ENCODE data around the gene EIF3A. TPM values are rescaled to one million over a fixed set of nuclear protein-coding genes. Genes with fewer than 3 reads are reported as not detected.

EIF3A gene
- total and polyA plus RNA-seq, 9 of the 15 experiments (the other 6 are each of a cell fraction or from before 2014, with no cell fraction given): 19.6 to 163 (median 102) TPM

DNA sequence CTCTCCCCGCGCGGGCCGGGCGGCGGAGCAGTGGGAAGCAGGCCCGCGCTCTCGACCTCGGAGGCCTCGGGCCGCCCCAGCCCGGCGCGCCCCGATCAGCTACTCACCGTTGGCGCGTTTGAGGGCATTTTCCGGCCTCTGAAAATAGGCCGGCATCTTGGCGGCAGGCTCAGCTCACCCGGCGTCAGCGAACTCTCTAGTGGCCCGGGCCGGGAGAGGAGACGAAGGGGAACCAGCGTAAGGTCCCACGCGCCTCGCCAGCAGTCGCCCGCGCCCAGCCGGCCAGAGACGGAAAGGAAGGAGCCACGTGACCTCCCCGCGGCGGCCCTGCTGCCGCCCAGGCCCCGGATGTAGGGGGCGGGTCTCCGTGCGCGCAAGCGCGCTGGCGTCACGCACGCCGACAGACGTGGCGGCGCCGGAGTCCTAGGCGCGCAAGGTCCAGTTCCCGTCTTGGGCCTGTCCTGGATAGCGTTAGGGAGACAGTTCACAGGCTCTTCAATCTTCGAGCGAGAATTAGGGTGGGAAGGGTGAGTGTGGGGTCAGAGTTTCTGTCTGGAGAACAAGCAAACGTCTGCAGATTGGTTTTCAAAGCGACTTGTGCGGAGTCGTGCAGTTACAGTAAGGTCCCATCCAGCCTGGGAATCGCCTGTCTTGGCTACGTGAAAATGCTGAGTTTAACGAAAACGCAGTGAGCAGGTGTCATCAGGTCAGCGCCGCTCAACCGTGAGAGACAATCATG lies at the start of gene EIF3A (continued):
- no peak for TF ChIP-seq NUFIP1 (IDR thresholded peaks at IDR 0.05; ENCODE audit: partially characterized antibody)
- peak; percentile 95 for TF ChIP-seq NCOA6 (IDR thresholded peaks at IDR 0.05)
- TF ChIP-seq RAD51 (IDR thresholded peaks at IDR 0.05; ENCODE audit: borderline replicate concordance, low read depth): peak; percentile 94
- 0 out of 2 replicates have a peak, but pooled peaks have one; percentile 43 for TF ChIP-seq MTA1 (IDR thresholded peaks at IDR 0.05; ENCODE audit: borderline replicate concordance)
- peak; percentile 82 for TF ChIP-seq KDM5B (IDR thresholded peaks at IDR 0.05; ENCODE audit: insufficient replicate concordance, low read depth, low read length)
- no peak for TF ChIP-seq ATF1 (CRISPR knock-in tag; IDR thresholded peaks at IDR 0.05)
- TF ChIP-seq ATF1 (tag; IDR thresholded peaks at IDR 0.05): peak; percentile 87
- TF ChIP-seq POLR2B (IDR thresholded peaks at IDR 0.05; ENCODE audit: low read depth, partially characterized antibody): peak; percentile 97
- 0 out of 2 replicates have a peak, but pooled peaks have one; percentile 20 for TF ChIP-seq ZNF41 (CRISPR knock-in tag; conservative IDR thresholded peaks at IDR 0.05)
- TF ChIP-seq, protein P1, sequence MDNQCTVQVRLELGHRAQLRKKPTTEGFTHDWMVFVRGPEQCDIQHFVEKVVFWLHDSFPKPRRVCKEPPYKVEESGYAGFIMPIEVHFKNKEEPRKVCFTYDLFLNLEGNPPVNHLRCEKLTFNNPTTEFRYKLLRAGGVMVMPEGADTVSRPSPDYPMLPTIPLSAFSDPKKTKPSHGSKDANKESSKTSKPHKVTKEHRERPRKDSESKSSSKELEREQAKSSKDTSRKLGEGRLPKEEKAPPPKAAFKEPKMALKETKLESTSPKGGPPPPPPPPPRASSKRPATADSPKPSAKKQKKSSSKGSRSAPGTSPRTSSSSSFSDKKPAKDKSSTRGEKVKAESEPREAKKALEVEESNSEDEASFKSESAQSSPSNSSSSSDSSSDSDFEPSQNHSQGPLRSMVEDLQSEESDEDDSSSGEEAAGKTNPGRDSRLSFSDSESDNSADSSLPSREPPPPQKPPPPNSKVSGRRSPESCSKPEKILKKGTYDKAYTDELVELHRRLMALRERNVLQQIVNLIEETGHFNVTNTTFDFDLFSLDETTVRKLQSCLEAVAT (IDR thresholded peaks at IDR 0.05): 0 out of 4 replicates have a peak, but pooled peaks have one; percentile 18 to 66
- TF ChIP-seq, protein P2, sequence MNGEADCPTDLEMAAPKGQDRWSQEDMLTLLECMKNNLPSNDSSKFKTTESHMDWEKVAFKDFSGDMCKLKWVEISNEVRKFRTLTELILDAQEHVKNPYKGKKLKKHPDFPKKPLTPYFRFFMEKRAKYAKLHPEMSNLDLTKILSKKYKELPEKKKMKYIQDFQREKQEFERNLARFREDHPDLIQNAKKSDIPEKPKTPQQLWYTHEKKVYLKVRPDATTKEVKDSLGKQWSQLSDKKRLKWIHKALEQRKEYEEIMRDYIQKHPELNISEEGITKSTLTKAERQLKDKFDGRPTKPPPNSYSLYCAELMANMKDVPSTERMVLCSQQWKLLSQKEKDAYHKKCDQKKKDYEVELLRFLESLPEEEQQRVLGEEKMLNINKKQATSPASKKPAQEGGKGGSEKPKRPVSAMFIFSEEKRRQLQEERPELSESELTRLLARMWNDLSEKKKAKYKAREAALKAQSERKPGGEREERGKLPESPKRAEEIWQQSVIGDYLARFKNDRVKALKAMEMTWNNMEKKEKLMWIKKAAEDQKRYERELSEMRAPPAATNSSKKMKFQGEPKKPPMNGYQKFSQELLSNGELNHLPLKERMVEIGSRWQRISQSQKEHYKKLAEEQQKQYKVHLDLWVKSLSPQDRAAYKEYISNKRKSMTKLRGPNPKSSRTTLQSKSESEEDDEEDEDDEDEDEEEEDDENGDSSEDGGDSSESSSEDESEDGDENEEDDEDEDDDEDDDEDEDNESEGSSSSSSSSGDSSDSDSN (IDR thresholded peaks at IDR 0.05; ENCODE audit: borderline replicate concordance in 1 of 2, low read depth in 2 of 2, low read length in 2 of 2): peak in 1 of 2 experiments; percentile 26; a peak in 1 of 4 replicates
- TF ChIP-seq PHF8 (IDR thresholded peaks at IDR 0.05; ENCODE audit: borderline replicate concordance, low read length): peak; percentile 81; the same call in 1 of the 2 replicates
- no peak for TF ChIP-seq CBX5 (IDR thresholded peaks at IDR 0.05; ENCODE audit: borderline replicate concordance, low read depth)
- TF ChIP-seq, protein P3, sequence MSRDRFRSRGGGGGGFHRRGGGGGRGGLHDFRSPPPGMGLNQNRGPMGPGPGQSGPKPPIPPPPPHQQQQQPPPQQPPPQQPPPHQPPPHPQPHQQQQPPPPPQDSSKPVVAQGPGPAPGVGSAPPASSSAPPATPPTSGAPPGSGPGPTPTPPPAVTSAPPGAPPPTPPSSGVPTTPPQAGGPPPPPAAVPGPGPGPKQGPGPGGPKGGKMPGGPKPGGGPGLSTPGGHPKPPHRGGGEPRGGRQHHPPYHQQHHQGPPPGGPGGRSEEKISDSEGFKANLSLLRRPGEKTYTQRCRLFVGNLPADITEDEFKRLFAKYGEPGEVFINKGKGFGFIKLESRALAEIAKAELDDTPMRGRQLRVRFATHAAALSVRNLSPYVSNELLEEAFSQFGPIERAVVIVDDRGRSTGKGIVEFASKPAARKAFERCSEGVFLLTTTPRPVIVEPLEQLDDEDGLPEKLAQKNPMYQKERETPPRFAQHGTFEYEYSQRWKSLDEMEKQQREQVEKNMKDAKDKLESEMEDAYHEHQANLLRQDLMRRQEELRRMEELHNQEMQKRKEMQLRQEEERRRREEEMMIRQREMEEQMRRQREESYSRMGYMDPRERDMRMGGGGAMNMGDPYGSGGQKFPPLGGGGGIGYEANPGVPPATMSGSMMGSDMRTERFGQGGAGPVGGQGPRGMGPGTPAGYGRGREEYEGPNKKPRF (IDR thresholded peaks at IDR 0.05; ENCODE audit: low read depth, low read length): no peak
- peak; percentile 92 for TF ChIP-seq ZFX (CRISPR knock-in tag; IDR thresholded peaks at IDR 0.05)
- TF ChIP-seq, protein P4, sequence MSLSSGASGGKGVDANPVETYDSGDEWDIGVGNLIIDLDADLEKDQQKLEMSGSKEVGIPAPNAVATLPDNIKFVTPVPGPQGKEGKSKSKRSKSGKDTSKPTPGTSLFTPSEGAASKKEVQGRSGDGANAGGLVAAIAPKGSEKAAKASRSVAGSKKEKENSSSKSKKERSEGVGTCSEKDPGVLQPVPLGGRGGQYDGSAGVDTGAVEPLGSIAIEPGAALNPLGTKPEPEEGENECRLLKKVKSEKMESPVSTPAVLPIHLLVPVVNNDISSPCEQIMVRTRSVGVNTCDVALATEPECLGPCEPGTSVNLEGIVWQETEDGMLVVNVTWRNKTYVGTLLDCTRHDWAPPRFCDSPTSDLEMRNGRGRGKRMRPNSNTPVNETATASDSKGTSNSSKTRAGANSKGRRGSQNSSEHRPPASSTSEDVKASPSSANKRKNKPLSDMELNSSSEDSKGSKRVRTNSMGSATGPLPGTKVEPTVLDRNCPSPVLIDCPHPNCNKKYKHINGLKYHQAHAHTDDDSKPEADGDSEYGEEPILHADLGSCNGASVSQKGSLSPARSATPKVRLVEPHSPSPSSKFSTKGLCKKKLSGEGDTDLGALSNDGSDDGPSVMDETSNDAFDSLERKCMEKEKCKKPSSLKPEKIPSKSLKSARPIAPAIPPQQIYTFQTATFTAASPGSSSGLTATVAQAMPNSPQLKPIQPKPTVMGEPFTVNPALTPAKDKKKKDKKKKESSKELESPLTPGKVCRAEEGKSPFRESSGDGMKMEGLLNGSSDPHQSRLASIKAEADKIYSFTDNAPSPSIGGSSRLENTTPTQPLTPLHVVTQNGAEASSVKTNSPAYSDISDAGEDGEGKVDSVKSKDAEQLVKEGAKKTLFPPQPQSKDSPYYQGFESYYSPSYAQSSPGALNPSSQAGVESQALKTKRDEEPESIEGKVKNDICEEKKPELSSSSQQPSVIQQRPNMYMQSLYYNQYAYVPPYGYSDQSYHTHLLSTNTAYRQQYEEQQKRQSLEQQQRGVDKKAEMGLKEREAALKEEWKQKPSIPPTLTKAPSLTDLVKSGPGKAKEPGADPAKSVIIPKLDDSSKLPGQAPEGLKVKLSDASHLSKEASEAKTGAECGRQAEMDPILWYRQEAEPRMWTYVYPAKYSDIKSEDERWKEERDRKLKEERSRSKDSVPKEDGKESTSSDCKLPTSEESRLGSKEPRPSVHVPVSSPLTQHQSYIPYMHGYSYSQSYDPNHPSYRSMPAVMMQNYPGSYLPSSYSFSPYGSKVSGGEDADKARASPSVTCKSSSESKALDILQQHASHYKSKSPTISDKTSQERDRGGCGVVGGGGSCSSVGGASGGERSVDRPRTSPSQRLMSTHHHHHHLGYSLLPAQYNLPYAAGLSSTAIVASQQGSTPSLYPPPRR (CRISPR knock-in tag; IDR thresholded peaks at IDR 0.05; ENCODE audit: borderline replicate concordance): 0 out of 2 replicates have a peak, but pooled peaks have one; percentile 19

All from K562 (cell line).